Gastrocnemius medialis (tissue), 4 donors: ENCODE measurements around the gene ZFP62. TPM values are rescaled to one million over a fixed set of nuclear protein-coding genes. Genes with fewer than 3 reads are reported as not detected.
A peak's percentile ranks its signal among the peaks of the same experiment; 100 is the strongest.

Source experiments
- ATAC-seq, 2 donors: fragments of 150-250 bp; one replicate each; pipeline ENCODE4 v1.9.1; 2016
- DNase-seq, 2 donors: peaks; one replicate each; pipeline ENCODE4 v3.0.0-alpha.2; 2019
- H3K27ac ChIP-seq, 4 donors: fragments of 200-600 bp; sonication (generic); 1 replicate in 1 of 4; 2 replicates in 3 of 4; pipeline ENCODE4 v1.5.1; 2016 to 2018; ENCODE audit warnings: mild to moderate bottlenecking in 2 of 4, moderate library complexity in 1 of 4
- H3K27me3 ChIP-seq, 3 donors: fragments of 200-600 bp; sonication (generic) in 2 of 3; 1 replicate in 1 of 3; 2 replicates in 2 of 3; pipeline versions ENCODE4 v1.5.1 to v1.6.0; 2016 to 2019; ENCODE audit warnings: mild to moderate bottlenecking in 1 of 3, moderate library complexity in 1 of 3
- H3K36me3 ChIP-seq, 2 donors: fragments of 200-600 bp; sonication (generic) in 1 of 2; one replicate each; pipeline ENCODE4 v1.5.1; 2017 to 2018
- H3K4me1 ChIP-seq, 2 donors: fragments of 200-600 bp; sonication (generic) in 1 of 2; one replicate each; pipeline ENCODE4 v1.5.1; 2016 to 2017; ENCODE audit warnings: mild to moderate bottlenecking in 2 of 2
- H3K4me3 ChIP-seq, 4 donors: fragments of 200-600 bp; sonication (generic) in 3 of 4; 1 replicate in 1 of 4; 2 replicates in 3 of 4; pipeline ENCODE4 v1.5.1; 2016 to 2019; ENCODE audit warnings: mild to moderate bottlenecking in 2 of 4
- H3K9me3 ChIP-seq, 3 donors: fragments of 200-600 bp; sonication (generic) in 2 of 3; 1 replicate in 1 of 3; 2 replicates in 2 of 3; pipeline ENCODE4 v1.5.1; 2016 to 2019
- POLR2A ChIP-seq, 2 donors: fragments of 450-650 bp; IDR thresholded peaks; one replicate each; pipeline ENCODE4 v1.6.1; 2017; ENCODE audit warnings: antibody characterized with exemption in 2 of 2, mild to moderate bottlenecking in 2 of 2, moderate library complexity in 2 of 2
- in situ Hi-C, 4 donors: fragments of 200-750 bp; cut with MboI; loops; one replicate each; pipeline versions ENCODE4 v1.15.0 to v1.8.0; 2017; ENCODE audit warnings: low sequenced_read_pairs in 4 of 4
- intact Hi-C: fragments of 100-400 bp; cut with DNase I; formaldehyde crosslinking; loops from one replicate; pipeline ENCODE4 v1.15.1; 2023; ENCODE audit warnings: low total_unique reads
- total RNA-seq, 4 donors: library from RNA; depleted of rRNA; stranded (reverse); fragments of >200 nt; gene quantifications; one replicate each; pipeline versions ENCODE4 v1.1.0 to v1.2.3, GENCODE V29; 2016
- TF ChIP-seq, protein P1 (sequence below), 5 experiments: fragments of 450-650 bp in 3 of 5; fragments of 200-600 bp in 2 of 5; sonication (generic) in 2 of 5; IDR thresholded peaks in 4 of 5; conservative IDR thresholded peaks in 1 of 5; 1 replicate in 4 of 5; 2 replicates in 1 of 5; pipeline ENCODE4 v1.5.1; 2016 to 2019; ENCODE audit warnings: antibody characterized with exemption in 5 of 5, mild to moderate bottlenecking in 3 of 5, moderate library complexity in 3 of 5

ZFP62 gene
- total RNA-seq, 4 donors from 2014 or later, result 8.9 to 14.7 (median 10.2) TPM

DNA sequence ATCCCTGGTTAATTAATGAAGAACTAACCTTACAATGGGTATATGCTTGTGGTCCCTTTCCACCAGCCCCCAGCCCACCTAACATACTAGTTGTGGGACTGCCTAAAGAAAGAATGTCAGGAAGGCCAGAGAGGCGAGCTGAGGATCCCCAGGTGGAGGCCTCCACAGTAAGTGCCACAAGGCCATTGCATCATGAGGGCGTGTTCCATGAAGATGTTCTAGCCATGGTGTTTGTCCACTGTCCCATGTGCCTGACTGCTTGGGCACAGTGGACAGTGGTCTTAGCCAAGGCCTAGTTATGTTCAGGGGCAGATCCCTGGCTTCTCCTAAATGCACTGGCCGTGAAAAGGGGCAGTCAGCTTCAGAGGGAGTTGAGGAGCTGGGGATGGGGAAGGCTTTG, 21.1 kb downstream of the ZFP62 start:
- DNase-seq (no peak), ATAC-seq (no peak)
- Histone ChIP-seq H3K9me3 (no peaks in the 10 kb centered on the region), H3K36me3 (peaks cover 0 to 28% of the 10 kb centered on the region in 2 donors), H3K4me3 (no peak overlapping the region), H3K27me3 (no peaks in the 10 kb centered on the region), H3K4me1 (no peaks in the 10 kb centered on the region), H3K27ac (no peak overlapping the region)
- intact Hi-C loops (no loop called here), in situ Hi-C loops (no loop called here)
- TF ChIP-seq POLR2A (IDR thresholded peaks at IDR 0.05), result no peak
- TF ChIP-seq, protein P1, sequence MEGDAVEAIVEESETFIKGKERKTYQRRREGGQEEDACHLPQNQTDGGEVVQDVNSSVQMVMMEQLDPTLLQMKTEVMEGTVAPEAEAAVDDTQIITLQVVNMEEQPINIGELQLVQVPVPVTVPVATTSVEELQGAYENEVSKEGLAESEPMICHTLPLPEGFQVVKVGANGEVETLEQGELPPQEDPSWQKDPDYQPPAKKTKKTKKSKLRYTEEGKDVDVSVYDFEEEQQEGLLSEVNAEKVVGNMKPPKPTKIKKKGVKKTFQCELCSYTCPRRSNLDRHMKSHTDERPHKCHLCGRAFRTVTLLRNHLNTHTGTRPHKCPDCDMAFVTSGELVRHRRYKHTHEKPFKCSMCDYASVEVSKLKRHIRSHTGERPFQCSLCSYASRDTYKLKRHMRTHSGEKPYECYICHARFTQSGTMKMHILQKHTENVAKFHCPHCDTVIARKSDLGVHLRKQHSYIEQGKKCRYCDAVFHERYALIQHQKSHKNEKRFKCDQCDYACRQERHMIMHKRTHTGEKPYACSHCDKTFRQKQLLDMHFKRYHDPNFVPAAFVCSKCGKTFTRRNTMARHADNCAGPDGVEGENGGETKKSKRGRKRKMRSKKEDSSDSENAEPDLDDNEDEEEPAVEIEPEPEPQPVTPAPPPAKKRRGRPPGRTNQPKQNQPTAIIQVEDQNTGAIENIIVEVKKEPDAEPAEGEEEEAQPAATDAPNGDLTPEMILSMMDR (IDR thresholded peaks at IDR 0.05 in 4 of 5, conservative IDR thresholded peaks at IDR 0.05 in 1 of 5), result no peak

- Histone ChIP-seq H3K27me3 (no peaks in the 10 kb centered on the region), H3K27ac (no peak overlapping the region), H3K36me3 (peaks cover 0 to 35% of the 10 kb centered on the region in 2 donors), H3K4me1 (no peaks in the 10 kb centered on the region), H3K4me3 (no peak overlapping the region), H3K9me3 (no peaks in the 10 kb centered on the region)
- ATAC-seq (no peak), DNase-seq (no peak)
- intact Hi-C loops, result no loop called here
- TF ChIP-seq, protein P1 (IDR thresholded peaks at IDR 0.05 in 4 of 5, conservative IDR thresholded peaks at IDR 0.05 in 1 of 5), result no peak
- in situ Hi-C loops, result no loop called here
Measured at GRCh38 chr5:180839227-180839626, 21.8 kb downstream of the ZFP62 start.

GRCh38 chr5:180837478-180837877, 23.6 kb downstream of the ZFP62 start:
- Histone ChIP-seq H3K27me3 (no peaks in the 10 kb centered on the region), H3K36me3 (peaks cover 0 to 36% of the 10 kb centered on the region in 2 donors), H3K4me3 (no peak overlapping the region), H3K4me1 (peaks cover 8 to 9% of the 10 kb centered on the region in 2 donors), H3K27ac (no peak overlapping the region), H3K9me3 (no peaks in the 10 kb centered on the region)
- TF ChIP-seq, protein P1 (IDR thresholded peaks at IDR 0.05 in 4 of 5, conservative IDR thresholded peaks at IDR 0.05 in 1 of 5), result no peak
- TF ChIP-seq POLR2A (IDR thresholded peaks at IDR 0.05), result no peak
- no peak for DNase-seq
- intact Hi-C loops (no loop called here), in situ Hi-C loops (no loop called here)
- ATAC-seq, result no peak

- TF ChIP-seq, protein P1 (IDR thresholded peaks at IDR 0.05 in 4 of 5, conservative IDR thresholded peaks at IDR 0.05 in 1 of 5), result no peak
- no peak for TF ChIP-seq POLR2A (IDR thresholded peaks at IDR 0.05)
- Histone ChIP-seq H3K4me3 (peak overlapping the region; percentile 68 to 98 (median 83)), H3K9me3 (no peaks in the 10 kb centered on the region), H3K27ac (peak overlapping the region in 3 of 4 donors; percentile 95 to 98 (median 97)), H3K36me3 (peaks cover 0 to 36% of the 10 kb centered on the region in 2 donors), H3K4me1 (peaks cover 26 to 29% of the 10 kb centered on the region in 2 donors), H3K27me3 (no peaks in the 10 kb centered on the region)
- DNase-seq, result no peak
- in situ Hi-C loops, result no loop called here
- intact Hi-C loops, result no loop called here
- ATAC-seq, result no peak
Measured at GRCh38 chr5:180832638-180833068, 28.4 kb downstream of the ZFP62 start.
